HEK293 (cell line): ENCODE results near the gene RARRES2.

ENCODE experiments used
- AEBP2 ChIP-seq: fragments of 450-650 bp; formaldehyde crosslinking; IDR thresholded peaks from 2 replicates; pipeline ENCODE4 v1.5.1; 2016; ENCODE audit warnings: missing biosample characterization, missing genetic modification characterization, borderline replicate concordance
- ATF2 ChIP-seq: fragments of 450-650 bp; formaldehyde crosslinking; IDR thresholded peaks from 2 replicates; pipeline ENCODE4 v1.5.1; 2016; ENCODE audit warnings: missing biosample characterization, missing genetic modification characterization, low read depth
- BCL11A ChIP-seq: fragments of 450-650 bp; formaldehyde crosslinking; IDR thresholded peaks from 2 replicates; pipeline ENCODE4 v1.5.1; 2016; ENCODE audit warnings: low read depth, missing biosample characterization, missing genetic modification characterization
- GLI2 ChIP-seq: fragments of 450-650 bp; formaldehyde crosslinking; IDR thresholded peaks from 2 replicates; pipeline ENCODE4; 2017; ENCODE audit warnings: missing biosample characterization, missing genetic modification characterization, low read depth, borderline replicate concordance
- GLIS1 ChIP-seq: fragments of 450-650 bp; formaldehyde crosslinking; IDR thresholded peaks from 2 replicates; pipeline ENCODE4 v1.5.1; 2016; ENCODE audit warnings: missing biosample characterization, missing genetic modification characterization
- KLF7 ChIP-seq: fragments of 450-650 bp; formaldehyde crosslinking; IDR thresholded peaks from 2 replicates; pipeline ENCODE4 v1.5.1; 2016; ENCODE audit warnings: missing biosample characterization, missing genetic modification characterization, borderline replicate concordance
- OVOL3 ChIP-seq: fragments of 450-650 bp; formaldehyde crosslinking; IDR thresholded peaks from 2 replicates; pipeline ENCODE4 v1.5.1; 2016; ENCODE audit warnings: missing biosample characterization, missing genetic modification characterization
- TSHZ1 ChIP-seq: fragments of 450-650 bp; formaldehyde crosslinking; IDR thresholded peaks from 2 replicates; pipeline ENCODE4 v1.5.1; 2016; ENCODE audit warnings: missing biosample characterization, missing genetic modification characterization, borderline replicate concordance
- WT1 ChIP-seq: fragments of 450-650 bp; formaldehyde crosslinking; IDR thresholded peaks from 2 replicates; pipeline ENCODE4 v1.5.1; 2016; ENCODE audit warnings: missing biosample characterization, missing genetic modification characterization
- YY1 ChIP-seq: fragments of 450-650 bp; formaldehyde crosslinking; IDR thresholded peaks from 2 replicates; pipeline ENCODE4 v1.5.1; 2018; ENCODE audit warnings: missing biosample characterization, missing genetic modification characterization
- ZFP69B ChIP-seq: fragments of 450-650 bp; formaldehyde crosslinking; IDR thresholded peaks from 2 replicates; pipeline ENCODE4 v1.5.1; 2016; ENCODE audit warnings: missing biosample characterization, missing genetic modification characterization
- ZNF10 ChIP-seq: fragments of 450-650 bp; formaldehyde crosslinking; IDR thresholded peaks from 2 replicates; pipeline ENCODE4 v1.5.1; 2017; ENCODE audit warnings: missing biosample characterization, missing genetic modification characterization
- ZNF114 ChIP-seq: fragments of 450-650 bp; formaldehyde crosslinking; IDR thresholded peaks from 2 replicates; pipeline ENCODE4 v1.5.0; 2017; ENCODE audit warnings: missing biosample characterization, missing genetic modification characterization
- ZNF133 ChIP-seq: fragments of 450-650 bp; formaldehyde crosslinking; IDR thresholded peaks from 2 replicates; pipeline ENCODE4 v1.5.1; 2016; ENCODE audit warnings: missing biosample characterization, missing genetic modification characterization
- ZNF148 ChIP-seq: fragments of 450-650 bp; formaldehyde crosslinking; IDR thresholded peaks from 2 replicates; pipeline ENCODE4 v1.5.0; 2017; ENCODE audit warnings: missing biosample characterization, missing genetic modification characterization, borderline replicate concordance
- ZNF311 ChIP-seq: fragments of 450-650 bp; formaldehyde crosslinking; IDR thresholded peaks from 2 replicates; pipeline ENCODE4 v1.5.1; 2017; ENCODE audit warnings: missing biosample characterization, missing genetic modification characterization, borderline replicate concordance
- ZNF580 ChIP-seq: fragments of 450-650 bp; formaldehyde crosslinking; IDR thresholded peaks from 2 replicates; pipeline ENCODE4 v1.5.1; 2016; ENCODE audit warnings: missing biosample characterization, missing genetic modification characterization
- ZNF600 ChIP-seq: fragments of 450-650 bp; formaldehyde crosslinking; IDR thresholded peaks from 2 replicates; pipeline ENCODE4 v1.5.1; 2016; ENCODE audit warnings: missing biosample characterization, missing genetic modification characterization
- ZNF629 ChIP-seq: fragments of 450-650 bp; formaldehyde crosslinking; IDR thresholded peaks from 2 replicates; pipeline ENCODE4 v1.5.1; 2017; ENCODE audit warnings: missing biosample characterization, missing genetic modification characterization
- ZNF639 ChIP-seq: fragments of 450-650 bp; formaldehyde crosslinking; IDR thresholded peaks from 2 replicates; pipeline ENCODE4 v1.5.1; 2016; ENCODE audit warnings: missing biosample characterization, missing genetic modification characterization
- ZNF76 ChIP-seq: fragments of 450-650 bp; formaldehyde crosslinking; IDR thresholded peaks from 2 replicates; pipeline ENCODE4; 2016; ENCODE audit warnings: low read depth, missing biosample characterization, missing genetic modification characterization, borderline replicate concordance
- ZNF776 ChIP-seq: fragments of 450-650 bp; formaldehyde crosslinking; IDR thresholded peaks from 2 replicates; pipeline ENCODE4 v1.5.0; 2017; ENCODE audit warnings: missing biosample characterization, missing genetic modification characterization, borderline replicate concordance
- ZNF791 ChIP-seq: fragments of 450-650 bp; formaldehyde crosslinking; IDR thresholded peaks from 2 replicates; pipeline ENCODE4 v1.5.1; 2016; ENCODE audit warnings: missing biosample characterization, missing genetic modification characterization
- ZNF792 ChIP-seq: fragments of 450-650 bp; formaldehyde crosslinking; IDR thresholded peaks from 2 replicates; pipeline ENCODE4 v1.5.1; 2016; ENCODE audit warnings: missing biosample characterization, missing genetic modification characterization
- ZSCAN16 ChIP-seq: fragments of 450-650 bp; formaldehyde crosslinking; IDR thresholded peaks from 2 replicates; pipeline ENCODE4 v1.5.1; 2016; ENCODE audit warnings: missing biosample characterization, missing genetic modification characterization
- ZSCAN18 ChIP-seq: fragments of 450-650 bp; formaldehyde crosslinking; IDR thresholded peaks from 2 replicates; pipeline ENCODE4 v1.5.1; 2016; ENCODE audit warnings: missing biosample characterization, missing genetic modification characterization
- ZSCAN30 ChIP-seq: fragments of 450-650 bp; IDR thresholded peaks from 2 replicates; pipeline ENCODE4 v1.5.1; 2018; ENCODE audit warnings: missing biosample characterization, mild to moderate bottlenecking, missing genetic modification characterization, moderate library complexity

Gene RARRES2

GRCh38 chr7:150322833-150323681, 18.4 kb downstream of the RARRES2 start, which contains the start of the genes ACTR3C and LRRC61 (continued):
- TF ChIP-seq TSHZ1 (tag by site-specific recombination) (no peak; the same call in 1 of the 2 replicates), ZSCAN18 (tag by site-specific recombination) (no peak), WT1 (tag by site-specific recombination) (peak; percentile 32; the same call in 1 of the 2 replicates), ZSCAN16 (tag by site-specific recombination) (no peak), AEBP2 (tag by site-specific recombination) (no peak), ZNF791 (tag by site-specific recombination) (no peak), ZNF776 (tag by site-specific recombination) (no peak), OVOL3 (tag by site-specific recombination) (no peak), ZNF114 (no peak), ZNF311 (no peak), BCL11A (peak; percentile 56; the same call in 1 of the 2 replicates), ZFP69B (tag by site-specific recombination) (no peak), ATF2 (tag by site-specific recombination) (no peak), GLI2 (no peak), ZNF133 (tag by site-specific recombination) (no peak), GLIS1 (tag by site-specific recombination) (peak; percentile 91), YY1 (tag by site-specific recombination) (no peak), ZNF639 (tag by site-specific recombination) (no peak), ZNF10 (tag by site-specific recombination) (no peak), ZNF792 (no peak), ZNF148 (no peak), ZNF580 (tag by site-specific recombination) (no peak), ZNF600 (no peak; the same call in 1 of the 2 replicates), ZNF76 (tag by site-specific recombination) (peak; percentile 51; the same call in 1 of the 2 replicates), ZSCAN30 (tag by site-specific recombination) (0 out of 2 replicates have a peak, but pooled peaks have one; percentile 47), KLF7 (tag by site-specific recombination) (no peak), ZNF629 (tag by site-specific recombination) (peak; percentile 67; the same call in 1 of the 2 replicates)
